ENCODE results near the gene PSMD1. TPM values are rescaled to one million over a fixed set of nuclear protein-coding genes. Genes with fewer than 3 reads are reported as not detected.

The PSMD1 gene
- total and polyA plus RNA-seq, 7 donors, result 41.2 to 90.3 (median 50.7) TPM

- Histone ChIP-seq H3K27ac (peak overlapping the region in 2 of 4 donors; percentile 35 to 66), H3K4me1 (peaks cover 0 to 12% (median 4%) of the 10 kb centered on the region in 4 donors), H3K9me3 (no peaks in the 10 kb centered on the region), H3K36me3 (peaks cover 0 to 24% (median 5%) of the 10 kb centered on the region in 4 donors), H3K4me3 (no peak overlapping the region), H3K27me3 (no peaks in the 10 kb centered on the region)
- DNase-seq, result no peak
- intact Hi-C loops (cut with DNase I), result no loop called here
- 94 to 97% methylated on average over 8 of the region's 8 CpGs for WGBS, 2 donors
- TF ChIP-seq EP300 (IDR thresholded peaks at IDR 0.05), result no peak
- no peak for TF ChIP-seq POLR2A (IDR thresholded peaks at IDR 0.05)
- TF ChIP-seq POLR2AphosphoS5 (IDR thresholded peaks at IDR 0.05), result no peak
- no peak for TF ChIP-seq CTCF (IDR thresholded peaks at IDR 0.05)
These were observed 96.3 kb downstream of the PSMD1 start for GRCh38 chr2:231152800-231153557.

GRCh38 chr2:231159306-231159705 is 102.6 kb downstream of the PSMD1 start:
- TF ChIP-seq POLR2A (IDR thresholded peaks at IDR 0.05), result no peak
- TF ChIP-seq CTCF (IDR thresholded peaks at IDR 0.05), result no peak
- TF ChIP-seq EP300 (IDR thresholded peaks at IDR 0.05), result no peak
- TF ChIP-seq POLR2AphosphoS5 (IDR thresholded peaks at IDR 0.05), result no peak
- Histone ChIP-seq H3K4me1 (peaks cover 0 to 27% (median 18%) of the 10 kb centered on the region in 4 donors), H3K27me3 (no peaks in the 10 kb centered on the region), H3K27ac (peak overlapping the region in 1 of 4 donors; percentile 9), H3K9me3 (no peaks in the 10 kb centered on the region), H3K36me3 (peaks cover 0 to 18% (median 0%) of the 10 kb centered on the region in 4 donors), H3K4me3 (no peak overlapping the region)
- no peak for DNase-seq
- intact Hi-C loops (cut with DNase I), result no loop called here

- Histone ChIP-seq H3K9me3 (no peaks in the 10 kb centered on the region), H3K27me3 (no peaks in the 10 kb centered on the region), H3K27ac (peak overlapping the region in 2 of 4 donors; percentile 70 to 80), H3K4me1 (peaks cover 0 to 27% (median 18%) of the 10 kb centered on the region in 4 donors), H3K36me3 (peaks cover 0 to 19% (median 0%) of the 10 kb centered on the region in 4 donors), H3K4me3 (no peak overlapping the region)
- no peak for DNase-seq
- TF ChIP-seq POLR2A (IDR thresholded peaks at IDR 0.05), result no peak
- no peak for TF ChIP-seq CTCF (IDR thresholded peaks at IDR 0.05)
- no peak for TF ChIP-seq EP300 (IDR thresholded peaks at IDR 0.05)
- no peak for TF ChIP-seq POLR2AphosphoS5 (IDR thresholded peaks at IDR 0.05)
- WGBS, 2 donors, result 95 to 99% methylated on average over 5 of the region's 5 CpGs
- intact Hi-C loops (cut with DNase I), result no loop called here
These were observed 104.0 kb downstream of the PSMD1 start for GRCh38 chr2:231160701-231161100.

GRCh38 chr2:231161252-231161839 is 104.7 kb downstream of the PSMD1 start:
- H3K4me3 ChIP-seq, result no peak overlapping the region
- no peak for DNase-seq
- no peaks in the 10 kb centered on the region for H3K27me3 ChIP-seq
- WGBS, 2 donors, result 75 to 86% methylated on average over 7 of the region's 7 CpGs
- H3K36me3 ChIP-seq, result peaks cover 0 to 26% (median 3%) of the 10 kb centered on the region in 4 donors
- TF ChIP-seq POLR2A (IDR thresholded peaks at IDR 0.05), result no peak
- TF ChIP-seq EP300 (IDR thresholded peaks at IDR 0.05), result no peak
- no peak for TF ChIP-seq CTCF (IDR thresholded peaks at IDR 0.05)
- no peak for TF ChIP-seq POLR2AphosphoS5 (IDR thresholded peaks at IDR 0.05)
- intact Hi-C loops (cut with DNase I), result no loop called here
- peaks cover 0 to 27% (median 18%) of the 10 kb centered on the region in 4 donors for H3K4me1 ChIP-seq
- H3K9me3 ChIP-seq, result no peaks in the 10 kb centered on the region
- H3K27ac ChIP-seq, result peak overlapping the region; percentile 47 to 80 (median 66)
